H9 (cell line): ENCODE data around the gene MIPEP. TPM values are rescaled to one million over a fixed set of nuclear protein-coding genes. Genes with fewer than 3 reads are reported as not detected.

Source experiments
- DNase-seq: peaks from one replicate; pipeline ENCODE4 v3.0.0-alpha.2; 2017
- H2AFZ ChIP-seq: one replicate; pipeline ENCODE4 v1.6.1; 2013; ENCODE audit warnings: mild to moderate bottlenecking, low read length, control low read depth, moderate library complexity
- H2AK5ac ChIP-seq: 2 replicates; pipeline ENCODE4 v1.6.1; 2013; ENCODE audit warnings: low read length, control low read depth, mixed read lengths; ENCODE audit not compliant: insufficient read length
- H2BK120ac ChIP-seq: one replicate; pipeline ENCODE4 v1.6.1; 2013; ENCODE audit warnings: low read depth, mild to moderate bottlenecking, low read length, control low read depth, inconsistent platforms; ENCODE audit not compliant: poor library complexity, severe bottlenecking
- H2BK12ac ChIP-seq: 2 replicates; pipeline ENCODE4 v1.6.1; 2013; ENCODE audit warnings: low read length, control low read depth, mixed read lengths, low read depth; ENCODE audit not compliant: insufficient read length
- H2BK15ac ChIP-seq: 2 replicates; pipeline ENCODE4 v1.6.1; 2013; ENCODE audit warnings: low read depth, low read length, control low read depth
- H2BK20ac ChIP-seq: one replicate; pipeline ENCODE4 v1.6.1; 2013; ENCODE audit warnings: low read depth, mild to moderate bottlenecking, low read length, control low read depth, inconsistent platforms; ENCODE audit not compliant: poor library complexity, severe bottlenecking
- H2BK5ac ChIP-seq: 2 replicates; pipeline ENCODE4 v1.6.1; 2013; ENCODE audit warnings: low read length, control low read depth, mixed read lengths; ENCODE audit not compliant: insufficient read length
- H3K14ac ChIP-seq: 2 replicates; pipeline ENCODE4 v1.6.1; 2013; ENCODE audit warnings: low read length, control low read depth; ENCODE audit not compliant: insufficient read depth
- H3K18ac ChIP-seq: 2 replicates; pipeline ENCODE4 v1.6.1; 2013; ENCODE audit warnings: low read depth, mild to moderate bottlenecking, mixed read lengths, low read length, control low read depth; ENCODE audit not compliant: insufficient read length
- H3K23ac ChIP-seq: 2 replicates; pipeline ENCODE4 v1.6.1; 2013; ENCODE audit warnings: low read length, control low read depth, mixed read lengths, low read depth; ENCODE audit not compliant: insufficient read length
- H3K23me2 ChIP-seq: 2 replicates; pipeline ENCODE4 v1.6.1; 2013; ENCODE audit warnings: low read depth, mild to moderate bottlenecking, mixed read lengths, low read length, control low read depth; ENCODE audit not compliant: insufficient read length, poor library complexity, severe bottlenecking
- H3K27ac ChIP-seq: 2 replicates; pipeline ENCODE4 v1.5.1; 2013; ENCODE audit warnings: low read length, control low read depth, mixed read lengths, low read depth; ENCODE audit not compliant: insufficient read length
- H3K27me3 ChIP-seq: 2 replicates; pipeline ENCODE4 v1.6.1; 2013; ENCODE audit warnings: low read length, control low read depth, inconsistent platforms; ENCODE audit not compliant: insufficient read depth
- H3K4ac ChIP-seq: 2 replicates; pipeline ENCODE4 v1.6.1; 2013; ENCODE audit warnings: low read depth, mild to moderate bottlenecking, control low read depth, inconsistent platforms, low read length, moderate library complexity
- H3K4me1 ChIP-seq: 2 replicates; pipeline ENCODE4 v1.6.1; 2013; ENCODE audit warnings: low read length, control low read depth, inconsistent platforms; ENCODE audit not compliant: insufficient read depth
- H3K4me2 ChIP-seq: 2 replicates; pipeline ENCODE4 v1.6.1; 2013; ENCODE audit warnings: low read length, control low read depth, mixed read lengths; ENCODE audit not compliant: insufficient read length, insufficient read depth
- H3K56ac ChIP-seq: 2 replicates; pipeline ENCODE4 v1.6.1; 2013; ENCODE audit warnings: low read depth, mild to moderate bottlenecking, mixed read lengths, low read length, control low read depth; ENCODE audit not compliant: insufficient read length
- H3K79me1 ChIP-seq: 2 replicates; pipeline ENCODE4 v1.6.1; 2013; ENCODE audit warnings: low read depth, mild to moderate bottlenecking, moderate library complexity, low read length, control low read depth, inconsistent platforms; ENCODE audit not compliant: insufficient read depth, poor library complexity, severe bottlenecking
- H3K79me2 ChIP-seq: 2 replicates; pipeline ENCODE4 v1.6.1; 2013; ENCODE audit warnings: low read length, control low read depth, inconsistent platforms; ENCODE audit not compliant: insufficient read depth
- H3K9ac ChIP-seq: 2 replicates; pipeline ENCODE4 v1.6.1; 2013; ENCODE audit warnings: low read length, control low read depth, mixed read lengths; ENCODE audit not compliant: insufficient read length; ENCODE audit errors: extremely low read depth
- H3K9me3 ChIP-seq: one replicate; pipeline ENCODE4 v1.6.1; 2013; ENCODE audit warnings: low read depth, low read length, inconsistent platforms; ENCODE audit not compliant: control insufficient read depth
- H3T11ph ChIP-seq: one replicate; pipeline ENCODE4 v1.6.1; 2013; ENCODE audit warnings: mild to moderate bottlenecking, low read length, control low read depth, inconsistent platforms
- H4K20me1 ChIP-seq: one replicate; pipeline ENCODE4 v1.6.1; 2013; ENCODE audit not compliant: control insufficient read depth, insufficient read length, insufficient read depth
- H4K5ac ChIP-seq: 2 replicates; pipeline ENCODE4 v1.6.1; 2013; ENCODE audit warnings: low read depth, mild to moderate bottlenecking, mixed read lengths, low read length, control low read depth; ENCODE audit not compliant: insufficient read length
- H4K8ac ChIP-seq: replicated peaks from 2 replicates; pipeline ENCODE4 v1.6.1; 2013; ENCODE audit warnings: low read length, control low read depth, mixed read lengths, low read depth; ENCODE audit not compliant: insufficient read length
- H4K91ac ChIP-seq: 2 replicates; pipeline ENCODE4 v1.6.1; 2013; ENCODE audit warnings: low read depth, mild to moderate bottlenecking, moderate library complexity, mixed read lengths, low read length, control low read depth; ENCODE audit not compliant: insufficient read length
- H3K27ac Mint-ChIP-seq, 3 experiments: 2 replicates in 2 of 3; 3 replicates in 1 of 3; pipeline ENCODE4 v1.8.0; 2020 to 2021; ENCODE audit warnings: mixed read lengths in 3 of 3, mild to moderate bottlenecking in 1 of 3, moderate library complexity in 1 of 3
- H3K27me3 Mint-ChIP-seq: 2 replicates; pipeline ENCODE4 v1.8.0; 2021; ENCODE audit warnings: low read depth, mild to moderate bottlenecking, moderate library complexity, mixed read lengths
- H3K36me3 Mint-ChIP-seq, 3 experiments: 2 replicates in 2 of 3; 3 replicates in 1 of 3; pipeline ENCODE4 v1.8.0; 2020 to 2021; ENCODE audit warnings: low read depth in 3 of 3, mixed read lengths in 3 of 3; ENCODE audit not compliant: insufficient read depth in 1 of 3
- H3K4me1 Mint-ChIP-seq, 2 experiments: 2 replicates each; pipeline ENCODE4 v1.8.0; 2020; ENCODE audit warnings: mixed read lengths in 2 of 2
- H3K4me3 Mint-ChIP-seq, 2 experiments: 2 replicates in 1 of 2; 3 replicates in 1 of 2; pipeline ENCODE4 v1.8.0; 2020 to 2021; ENCODE audit warnings: mild to moderate bottlenecking in 2 of 2, mixed read lengths in 2 of 2, moderate library complexity in 1 of 2
- H3K9me3 Mint-ChIP-seq, 2 experiments: 2 replicates in 1 of 2; 3 replicates in 1 of 2; pipeline ENCODE4 v1.8.0; 2020; ENCODE audit warnings: mild to moderate bottlenecking in 2 of 2, mixed read lengths in 2 of 2, moderate library complexity in 1 of 2
- WGBS: extraction: QIAGEN DNeasy Blood & Tissue Kit; methylation state at CpG from one replicate; pipeline ENCODE4 v1.1.7; 2013; ENCODE audit warnings: missing lambda C conversion rate, low lambda C conversion rate, mixed read lengths; ENCODE audit not compliant: insufficient read length; ENCODE audit errors: extremely low coverage; 5-methylcytosine and 5-hydroxymethylcytosine counted together
- total RNA-seq: library from RNA; stranded (reverse); gene quantifications from 2 replicates; pipeline ENCODE4 v1.2.1, GENCODE V29; 2021
- TF ChIP-seq, protein P1 (sequence below): fragments of 200-600 bp; sonication (generic); conservative IDR thresholded peaks from 3 replicates; pipeline ENCODE4 v1.8.0; 2021; ENCODE audit warnings: antibody characterized with exemption, mild to moderate bottlenecking

MIPEP gene
- total RNA-seq, 1 experiment from 2014 or later: 18.5 TPM

DNA sequence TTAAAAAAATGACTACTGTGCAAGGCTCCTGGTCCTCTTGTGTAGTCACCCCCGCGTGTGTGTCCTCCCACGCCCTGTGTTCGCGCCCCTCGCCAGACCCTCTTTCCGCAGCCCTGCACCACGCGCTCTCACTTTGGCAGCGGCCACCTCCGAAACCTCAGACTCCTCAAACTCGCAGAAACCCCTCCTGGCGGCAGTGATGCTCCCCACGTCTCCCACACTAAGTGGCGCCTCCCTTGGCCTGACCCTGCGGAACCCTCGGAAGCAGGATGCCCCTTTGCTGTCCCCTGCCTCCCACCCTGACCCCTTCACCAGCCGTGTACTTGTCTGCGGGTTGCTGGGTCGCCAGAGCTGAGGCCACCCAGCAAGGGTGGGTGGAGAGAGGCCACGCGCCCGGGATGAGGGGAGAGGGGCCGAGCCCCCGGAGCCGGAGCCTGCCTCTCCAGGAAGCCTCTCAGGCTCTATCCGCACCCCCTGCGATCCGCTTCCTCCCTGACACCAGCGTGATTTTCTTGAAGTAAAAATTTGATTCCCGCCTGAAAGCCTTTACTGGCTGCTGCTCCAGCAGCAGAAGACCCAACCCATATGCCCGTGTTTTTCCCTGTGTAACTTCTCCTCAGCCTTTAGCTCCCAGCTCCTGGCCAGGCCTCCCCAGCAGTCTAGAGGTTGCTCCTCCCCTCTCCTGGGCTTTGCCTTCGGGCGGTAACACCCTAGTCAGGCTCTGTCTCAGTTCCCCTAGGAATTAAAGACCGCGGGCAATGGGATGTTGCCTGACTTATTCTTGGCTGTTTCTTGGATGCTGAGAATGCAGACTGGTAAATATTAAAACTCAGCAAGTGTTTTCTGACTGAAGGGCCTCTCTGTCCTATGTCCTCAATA is 55.2 kb downstream of the MIPEP start:
- H4K5ac ChIP-seq: no peak overlapping the region

More for the DNA sequence above, 55.2 kb downstream of the MIPEP start:
- no peak overlapping the region for H3K27ac ChIP-seq
- no peak overlapping the region for H2BK120ac ChIP-seq
- H3K36me3 Mint-ChIP-seq: peaks cover 0 to 2% (median 0%) of the 10 kb centered on the region in 3 experiments; a peak in 1 of 7 replicates
- no peaks in the 10 kb centered on the region for H3K9me3 Mint-ChIP-seq
- H3K79me2 ChIP-seq: no peaks in the 10 kb centered on the region
- H2BK5ac ChIP-seq: no peak overlapping the region
- H3K27me3 Mint-ChIP-seq: no peaks in the 10 kb centered on the region
- no peaks in the 10 kb centered on the region for H4K20me1 ChIP-seq
- H3K4ac ChIP-seq: no peak overlapping the region
- H3K14ac ChIP-seq: no peak overlapping the region
- TF ChIP-seq, protein P1, sequence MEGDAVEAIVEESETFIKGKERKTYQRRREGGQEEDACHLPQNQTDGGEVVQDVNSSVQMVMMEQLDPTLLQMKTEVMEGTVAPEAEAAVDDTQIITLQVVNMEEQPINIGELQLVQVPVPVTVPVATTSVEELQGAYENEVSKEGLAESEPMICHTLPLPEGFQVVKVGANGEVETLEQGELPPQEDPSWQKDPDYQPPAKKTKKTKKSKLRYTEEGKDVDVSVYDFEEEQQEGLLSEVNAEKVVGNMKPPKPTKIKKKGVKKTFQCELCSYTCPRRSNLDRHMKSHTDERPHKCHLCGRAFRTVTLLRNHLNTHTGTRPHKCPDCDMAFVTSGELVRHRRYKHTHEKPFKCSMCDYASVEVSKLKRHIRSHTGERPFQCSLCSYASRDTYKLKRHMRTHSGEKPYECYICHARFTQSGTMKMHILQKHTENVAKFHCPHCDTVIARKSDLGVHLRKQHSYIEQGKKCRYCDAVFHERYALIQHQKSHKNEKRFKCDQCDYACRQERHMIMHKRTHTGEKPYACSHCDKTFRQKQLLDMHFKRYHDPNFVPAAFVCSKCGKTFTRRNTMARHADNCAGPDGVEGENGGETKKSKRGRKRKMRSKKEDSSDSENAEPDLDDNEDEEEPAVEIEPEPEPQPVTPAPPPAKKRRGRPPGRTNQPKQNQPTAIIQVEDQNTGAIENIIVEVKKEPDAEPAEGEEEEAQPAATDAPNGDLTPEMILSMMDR: no peak
- no peak overlapping the region for H3K23ac ChIP-seq
- peak overlapping the region; percentile 10 to 90 (median 31); a peak in 5 of 7 replicates for H3K27ac Mint-ChIP-seq
- H3K56ac ChIP-seq: no peak overlapping the region
- no peak overlapping the region for H2BK15ac ChIP-seq
- no peak overlapping the region for H3K4me3 Mint-ChIP-seq
- no peaks in the 10 kb centered on the region for H3K79me1 ChIP-seq
- no peaks in the 10 kb centered on the region for H3K9me3 ChIP-seq
- peak overlapping the region; percentile 17 for H3K18ac ChIP-seq
- no peak overlapping the region for H3K4me2 ChIP-seq
- no peak overlapping the region for H2BK20ac ChIP-seq
- no peaks in the 10 kb centered on the region for H3K4me1 ChIP-seq
- no peak overlapping the region for H3K9ac ChIP-seq
- no peak overlapping the region for H4K8ac ChIP-seq
- H3K23me2 ChIP-seq: no peaks in the 10 kb centered on the region
- no peak for DNase-seq
- no peak overlapping the region for H3T11ph ChIP-seq
- H2AK5ac ChIP-seq: no peak overlapping the region
- peaks cover 2 to 3% of the 10 kb centered on the region in 2 experiments; a peak in 3 of 4 replicates for H3K4me1 Mint-ChIP-seq
- WGBS: no CpG with 5 or more reads among the region's 36 CpGs
- no peak overlapping the region for H2BK12ac ChIP-seq
- no peak overlapping the region for H2AFZ ChIP-seq
- H3K27me3 ChIP-seq: no peaks in the 10 kb centered on the region
- no peak overlapping the region for H4K91ac ChIP-seq
